ENCODE measurements around the gene UFC1.

The UFC1 gene

GRCh38 chr1:161153176-161153575, 602 bp upstream of the UFC1 start:
- H3K4me3 ChIP-seq (ENCODE audit: control insufficient read depth, low read depth, low read length), result peak overlapping the region; percentile 99
- no peak for TF ChIP-seq CTCF (conservative IDR thresholded peaks at IDR 0.05; ENCODE audit: control insufficient read depth, insufficient read depth, low read depth, low read length)

GRCh38 chr1:161157867-161158266, 4.1 kb downstream of the UFC1 start:
- DNase-seq (ENCODE audit: low read depth), result no peak
- H3K4me3 ChIP-seq (ENCODE audit: control insufficient read depth, low read depth, low read length), result no peak overlapping the region
- no peak for TF ChIP-seq CTCF (conservative IDR thresholded peaks at IDR 0.05; ENCODE audit: control insufficient read depth, insufficient read depth, low read depth, low read length)

More at GRCh38 chr1:161153176-161153575, 602 bp upstream of the UFC1 start:
- no peak for DNase-seq (ENCODE audit: low read depth)

- no peak for DNase-seq (ENCODE audit: low read depth)
- TF ChIP-seq CTCF (conservative IDR thresholded peaks at IDR 0.05; ENCODE audit: control insufficient read depth, insufficient read depth, low read depth, low read length), result no peak
- no peak overlapping the region for H3K4me3 ChIP-seq (ENCODE audit: control insufficient read depth, low read depth, low read length)
Observed at GRCh38 chr1:161158316-161159010, 4.7 kb downstream of the UFC1 start.

DNA sequence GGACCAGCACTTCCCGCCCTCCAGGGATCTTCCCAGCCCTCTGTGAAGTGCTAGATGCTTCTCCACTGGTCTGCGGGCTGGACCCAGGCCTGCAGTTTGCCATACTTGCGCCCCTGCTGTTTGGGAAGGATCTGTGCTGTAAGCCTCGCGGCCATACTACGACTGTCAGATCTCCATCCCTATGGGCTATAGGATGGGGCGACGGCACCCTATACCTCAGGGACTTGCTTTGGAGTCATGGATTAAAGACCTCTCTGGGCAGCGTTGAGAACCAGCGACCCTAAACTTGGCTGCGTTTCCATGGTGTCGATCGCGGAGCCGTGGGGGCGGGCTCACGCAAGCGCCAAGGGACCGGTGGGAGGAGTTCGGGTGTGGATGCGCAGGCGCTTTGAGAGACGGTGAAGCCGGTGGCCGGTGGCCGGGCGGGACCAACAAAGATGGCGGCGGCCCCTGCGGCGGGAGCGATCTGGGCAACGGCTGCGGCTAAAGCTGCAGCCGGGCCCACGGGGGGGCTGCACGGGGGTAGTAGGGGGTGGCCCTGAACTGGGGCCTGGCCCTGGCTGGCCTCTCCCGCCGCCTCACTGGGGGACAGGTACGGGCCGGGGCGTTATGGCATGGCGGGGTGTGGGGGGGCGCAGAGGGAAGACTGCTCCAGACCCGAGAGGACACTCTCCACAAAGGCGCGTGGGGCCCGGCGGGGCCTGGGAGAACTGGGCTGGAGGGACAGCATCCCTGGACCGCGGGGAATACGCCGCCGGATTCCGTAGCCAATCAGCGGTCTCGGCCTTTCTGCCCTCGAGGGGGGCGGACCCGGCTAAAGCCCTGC, 5.5 kb downstream of the UFC1 start, which contains the start of gene USP21:
USP21 (plus strand) TSS at position 414 of the 826 bp plus-strand sequence. CDS start 1,141 bp downstream, outside the sequence.
- peak; percentile 84 for DNase-seq (ENCODE audit: low read depth)
- TF ChIP-seq CTCF (conservative IDR thresholded peaks at IDR 0.05; ENCODE audit: control insufficient read depth, insufficient read depth, low read depth, low read length), result peak; percentile 39
- peak within 1 kb of the TSS; percentile 91 for H3K4me3 ChIP-seq (ENCODE audit: control insufficient read depth, low read depth, low read length)

GRCh38 chr1:161159913-161160243, 6.1 kb downstream of the UFC1 start:
- peak overlapping the region; percentile 91 for H3K4me3 ChIP-seq (ENCODE audit: control insufficient read depth, low read depth, low read length)
- TF ChIP-seq CTCF (conservative IDR thresholded peaks at IDR 0.05; ENCODE audit: control insufficient read depth, insufficient read depth, low read depth, low read length), result no peak
- DNase-seq (ENCODE audit: low read depth), result no peak

GRCh38 chr1:161160671-161161145, 6.9 kb downstream of the UFC1 start:
- TF ChIP-seq CTCF (conservative IDR thresholded peaks at IDR 0.05; ENCODE audit: control insufficient read depth, insufficient read depth, low read depth, low read length), result no peak
- no peak for DNase-seq (ENCODE audit: low read depth)
- no peak overlapping the region for H3K4me3 ChIP-seq (ENCODE audit: control insufficient read depth, low read depth, low read length)

Data from fibroblast of mammary gland (primary cell).